Effector CD4-positive, alpha-beta T cell (primary cell): Measurements from ENCODE around the gene THSD7A.

ENCODE experiments used
- DNase-seq: peaks from one replicate; pipeline ENCODE4 v3.0.0-alpha.2; 2020

THSD7A gene

DNA sequence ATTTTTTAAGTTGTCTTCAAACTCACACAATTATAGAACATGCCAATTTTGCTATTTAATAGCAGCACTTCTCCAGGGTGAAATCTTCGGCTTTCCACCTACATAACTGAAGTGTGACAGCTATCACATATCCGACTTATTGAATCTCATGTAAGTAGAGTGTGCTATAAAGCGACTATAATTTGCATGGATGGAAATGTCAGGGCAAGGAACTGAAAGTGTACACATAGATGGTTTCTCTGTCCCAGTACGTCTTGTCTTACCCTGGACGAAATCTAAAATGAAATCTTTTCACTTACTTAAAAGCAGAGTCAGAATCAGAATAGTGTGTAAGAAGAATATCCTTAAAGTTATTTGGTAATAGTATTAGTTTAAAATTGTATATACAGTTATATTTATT is 132.3 kb downstream of the THSD7A start:
- no peak for DNase-seq

DNA sequence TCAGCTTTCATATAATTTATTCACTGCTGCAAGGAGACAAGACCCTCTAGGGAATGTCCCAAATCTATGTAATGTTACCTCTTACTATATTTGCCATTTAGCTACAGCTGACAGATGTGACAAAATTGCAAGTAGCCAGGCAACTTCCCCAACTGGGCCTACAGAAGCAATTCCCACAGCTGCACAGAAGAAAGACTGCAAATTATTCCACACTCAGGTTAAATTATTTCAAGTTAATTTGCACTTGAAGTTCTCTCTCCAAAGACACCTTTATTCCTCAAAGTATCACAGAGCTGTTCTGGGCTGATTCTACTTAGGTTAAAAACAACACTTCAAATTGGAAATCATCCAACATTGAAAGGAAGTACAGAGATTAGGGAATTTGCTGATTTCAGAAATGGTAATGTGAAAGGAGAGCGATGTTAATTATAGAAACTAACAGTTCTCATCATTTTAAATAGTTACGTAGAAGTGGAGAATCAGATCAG is 133.6 kb downstream of the THSD7A start:
- no peak for DNase-seq

DNA sequence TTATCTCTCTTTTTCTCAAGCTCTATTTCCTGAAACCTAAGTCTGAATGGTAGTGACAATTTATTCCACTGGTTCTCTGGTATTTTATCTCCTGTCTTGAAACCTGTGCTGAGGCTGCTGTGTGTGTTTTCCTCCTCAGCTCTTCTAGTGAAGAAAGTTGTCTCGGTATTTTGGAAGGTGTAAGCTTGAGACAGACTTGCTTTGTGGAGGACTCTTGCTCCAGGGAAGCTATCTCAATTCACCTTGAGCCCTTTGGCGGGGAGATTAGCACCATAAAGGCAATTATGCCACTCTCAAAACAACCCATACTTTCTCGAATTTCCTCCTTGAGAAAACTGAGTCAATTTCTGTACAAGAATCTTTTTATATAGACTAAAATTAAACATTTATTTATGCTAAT is 141.6 kb downstream of the THSD7A start:
- no peak for DNase-seq

DNA sequence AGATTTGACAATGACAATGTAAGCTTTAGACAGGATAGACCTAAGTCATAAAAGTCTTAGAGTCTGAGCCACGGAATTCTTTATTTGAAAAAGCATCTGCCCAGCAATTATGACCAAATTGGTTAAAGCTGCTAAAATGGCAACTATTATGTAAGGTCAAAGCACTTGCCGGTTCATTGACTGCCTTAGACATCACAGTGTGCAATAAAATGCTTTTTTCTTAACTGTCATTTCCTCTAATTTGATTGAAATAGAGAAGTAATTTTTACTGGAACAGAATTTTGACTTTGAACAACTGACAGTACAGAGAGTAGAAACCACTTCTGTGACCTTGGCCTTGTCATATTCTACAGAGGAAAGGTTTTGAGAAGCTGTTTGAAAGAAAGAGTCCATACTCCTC is 142.9 kb downstream of the THSD7A start:
- DNase-seq: no peak

DNA sequence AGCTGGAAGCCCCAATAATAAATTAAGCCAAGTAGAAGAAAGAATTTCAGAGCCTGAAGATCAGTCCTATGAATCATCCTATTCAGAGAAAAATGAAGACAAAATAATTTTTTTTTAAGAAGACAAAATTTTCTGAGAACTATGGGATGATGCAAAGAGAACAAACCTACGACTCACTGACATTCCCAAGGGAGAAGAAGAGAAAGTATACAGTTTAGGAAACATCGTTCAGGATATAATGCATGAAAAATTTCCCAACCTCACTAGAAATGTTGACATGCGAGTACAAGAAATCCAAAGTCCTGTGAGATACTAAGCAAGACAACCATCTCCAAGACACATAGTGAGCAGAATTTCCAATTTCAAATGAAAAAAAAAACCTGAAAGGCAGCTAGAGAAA is 150.5 kb downstream of the THSD7A start:
- no peak for DNase-seq

DNA sequence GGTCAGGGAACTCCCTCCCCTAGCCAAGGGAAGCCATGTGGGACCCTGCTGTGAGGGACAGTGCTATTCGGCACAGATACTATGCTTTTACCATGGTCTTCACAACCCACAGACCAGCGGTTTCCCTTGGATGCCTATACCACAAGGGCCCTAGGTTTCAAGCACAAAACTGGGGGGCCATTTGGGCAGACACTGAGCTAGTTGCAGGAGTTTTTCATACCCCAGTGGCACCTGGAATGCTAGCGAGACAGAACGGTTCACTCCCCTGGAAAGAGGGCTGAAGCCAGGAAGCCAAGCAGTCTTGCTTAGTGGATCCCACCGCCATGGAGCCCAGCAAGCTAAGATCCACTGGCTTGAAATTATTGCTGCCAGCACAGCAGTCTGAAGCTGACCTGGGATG is 156.8 kb downstream of the THSD7A start:
- no peak for DNase-seq

DNA sequence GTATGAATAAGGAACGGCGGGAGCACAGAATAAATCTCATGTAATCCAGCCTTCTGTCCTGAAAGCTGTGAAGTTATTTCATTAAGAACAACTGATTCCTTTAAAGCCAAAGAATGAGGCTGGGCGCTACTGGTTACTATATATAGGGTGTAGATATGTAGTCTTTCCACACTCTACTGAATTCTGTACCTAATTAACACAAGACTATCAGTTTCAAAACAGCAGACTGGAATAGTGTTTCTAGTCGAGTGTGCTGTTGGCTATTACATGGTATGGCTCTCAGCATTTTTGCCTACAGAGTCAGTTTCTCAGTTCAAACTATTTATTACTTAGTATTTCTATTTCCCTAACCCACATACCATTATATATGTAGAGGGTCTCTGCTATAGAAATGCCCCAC is 163.3 kb downstream of the THSD7A start:
- no peak for DNase-seq

DNA sequence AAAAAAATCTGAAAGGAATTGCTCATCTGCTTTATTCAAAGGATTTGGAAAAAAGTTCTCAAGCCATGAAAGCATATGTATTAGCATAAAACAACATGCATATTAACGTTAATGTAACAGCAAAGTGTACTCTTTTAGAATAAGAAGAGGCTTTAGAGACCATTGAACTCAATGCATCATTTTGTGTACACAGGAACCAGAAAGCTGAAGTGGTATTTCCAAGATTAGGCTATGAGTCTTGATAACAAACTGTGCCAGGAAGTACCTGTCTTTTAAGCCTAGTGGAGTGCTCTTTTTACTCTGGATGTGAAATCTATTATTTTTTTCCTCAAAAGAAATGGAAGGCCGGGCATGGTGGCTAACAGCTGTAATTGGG is 164.2 kb downstream of the THSD7A start:
- DNase-seq: no peak

DNA sequence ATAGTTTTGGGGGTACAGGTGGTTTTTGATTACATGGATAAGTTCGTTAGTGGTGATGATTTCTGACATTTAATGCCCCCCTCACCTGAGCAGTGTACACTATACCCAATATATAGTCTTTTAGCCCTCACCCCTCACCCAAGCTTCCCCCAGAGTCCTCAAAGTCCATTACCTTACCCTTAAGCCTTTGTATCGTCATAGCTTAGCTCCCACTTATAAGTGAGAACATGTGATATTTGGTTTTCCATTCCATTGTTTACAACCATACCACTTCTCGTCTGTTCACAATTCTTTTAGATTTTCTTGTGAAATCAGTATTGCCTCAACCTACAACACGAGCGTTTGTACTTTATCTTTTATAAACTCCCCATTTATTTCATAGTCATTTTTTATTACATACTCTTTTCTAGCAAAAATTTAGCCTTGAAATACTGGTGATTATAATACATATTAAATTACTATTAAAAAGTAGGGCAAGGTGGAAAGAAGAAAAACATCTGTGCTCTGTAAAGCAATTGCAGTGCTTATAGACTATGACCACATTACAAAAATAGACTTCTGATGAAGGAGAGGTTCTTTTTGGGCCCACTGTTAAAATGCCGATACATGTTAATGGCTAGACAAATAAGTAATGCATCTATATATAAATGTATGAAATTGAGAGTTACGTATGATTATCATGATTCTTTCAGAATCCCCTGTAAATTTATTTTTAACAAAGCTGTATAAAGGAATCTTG is 164.8 kb downstream of the THSD7A start:
- DNase-seq: no peak

DNA sequence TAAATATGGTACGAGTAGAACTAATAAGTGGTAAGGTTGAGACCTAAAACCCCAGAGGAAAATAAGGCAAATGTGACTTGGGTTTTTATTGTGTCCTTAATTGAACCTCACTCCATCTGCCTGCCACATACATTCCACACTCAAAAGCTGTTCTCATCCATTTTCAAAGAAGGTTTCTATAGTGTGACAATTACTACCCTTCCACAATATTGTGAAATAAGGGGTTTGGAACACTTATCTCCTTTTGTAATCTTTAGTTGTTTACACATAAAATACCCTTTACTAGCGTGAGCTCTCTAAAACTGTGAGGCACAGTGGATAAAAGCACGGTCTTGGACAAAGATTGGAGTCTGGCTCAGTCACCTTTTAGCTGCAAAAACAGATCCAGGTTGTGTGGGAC is 166.6 kb downstream of the THSD7A start:
- no peak for DNase-seq

DNA sequence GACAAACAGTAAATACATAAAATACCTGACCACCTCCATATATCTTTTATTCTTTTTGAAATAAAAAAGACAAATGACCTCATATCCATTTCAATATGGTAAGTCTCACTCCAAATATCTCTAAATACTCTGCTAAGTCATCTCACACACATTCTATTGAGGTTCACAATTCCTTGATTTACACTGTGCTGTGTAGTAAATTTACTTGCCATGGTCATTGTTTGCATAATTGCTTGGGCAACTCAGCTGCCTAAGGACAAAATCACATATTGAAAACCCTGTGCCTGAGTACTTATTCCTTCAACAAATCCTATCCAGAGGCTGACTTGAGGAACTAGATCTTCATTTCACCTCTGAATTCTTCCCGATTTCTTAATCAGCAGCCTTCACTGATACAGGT is 176.4 kb downstream of the THSD7A start:
- DNase-seq: no peak

DNA sequence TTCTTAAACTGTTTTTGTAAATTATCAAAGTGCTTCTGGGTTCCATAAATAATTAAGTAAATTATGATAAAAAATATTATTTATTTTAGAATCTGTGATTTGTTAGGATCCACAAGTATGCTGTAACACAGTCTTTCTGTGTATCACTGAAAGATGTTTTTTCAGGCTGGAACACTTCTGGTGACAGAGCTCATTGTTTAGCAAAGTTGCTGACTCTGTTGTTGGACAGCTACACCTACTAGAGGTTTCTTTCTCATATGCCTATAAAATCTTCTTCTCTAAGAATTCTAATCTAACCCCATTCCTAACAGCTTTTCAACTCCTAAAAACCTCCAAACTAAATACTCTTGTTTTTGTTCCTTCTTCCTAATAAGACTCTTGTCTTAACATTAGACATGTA is 176.8 kb downstream of the THSD7A start:
- no peak for DNase-seq

DNA sequence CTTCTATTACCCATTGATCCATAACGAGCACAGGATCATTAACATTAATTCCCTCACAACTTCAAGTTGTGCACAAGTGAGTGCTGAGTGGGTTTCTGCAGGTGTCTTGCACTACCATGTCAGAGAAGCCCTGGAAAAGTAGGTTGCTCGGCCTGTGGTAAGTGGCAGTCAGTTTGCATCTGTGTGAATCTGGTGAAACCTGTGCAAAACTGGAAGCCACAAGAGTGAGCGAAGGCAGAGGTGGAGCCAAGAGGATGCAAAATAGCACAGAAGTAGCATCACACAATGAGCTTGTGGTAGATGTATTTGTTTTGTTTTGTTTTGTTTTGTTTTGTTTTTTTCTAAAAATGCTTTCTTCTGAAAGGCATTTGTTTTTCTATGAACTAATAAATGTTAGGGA is 181.5 kb downstream of the THSD7A start:
- no peak for DNase-seq

DNA sequence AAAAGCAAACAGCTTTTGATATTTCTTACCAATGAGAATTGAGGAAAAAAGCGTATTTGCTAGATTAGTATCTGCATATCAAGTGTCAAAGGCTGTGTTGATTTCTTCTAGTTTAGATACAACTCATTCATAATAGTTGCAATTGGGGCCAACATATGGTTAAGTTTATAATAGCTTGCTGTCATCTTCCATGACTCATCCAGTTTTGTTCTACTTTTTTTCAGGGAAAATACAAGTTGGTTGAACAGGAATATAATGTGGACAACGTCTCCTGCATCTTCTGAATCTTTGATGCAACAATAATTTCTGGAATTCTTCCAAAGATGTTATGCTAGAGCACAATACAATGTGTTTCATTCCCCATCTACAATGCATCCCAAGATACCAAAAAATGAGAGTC is 182.0 kb downstream of the THSD7A start:
- no peak for DNase-seq

DNA sequence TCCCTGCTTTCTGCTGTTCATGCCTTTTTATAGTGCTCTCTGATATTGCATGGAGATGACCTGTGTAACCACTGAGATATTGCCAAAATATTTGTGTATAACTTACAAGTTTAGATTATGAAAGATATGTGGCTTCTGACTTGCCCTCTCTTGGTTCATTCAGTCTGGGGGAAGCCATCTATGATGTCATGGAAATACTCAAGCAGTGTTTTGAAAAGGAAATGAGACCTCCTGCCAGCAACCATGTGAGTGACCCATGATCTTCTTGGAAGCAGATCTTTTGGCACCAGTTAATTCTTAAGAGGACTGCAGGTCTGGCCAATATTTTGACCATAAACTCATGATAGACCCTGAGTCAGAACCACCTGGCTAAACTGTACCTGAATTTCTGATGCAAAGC is 183.0 kb downstream of the THSD7A start:
- DNase-seq: no peak

DNA sequence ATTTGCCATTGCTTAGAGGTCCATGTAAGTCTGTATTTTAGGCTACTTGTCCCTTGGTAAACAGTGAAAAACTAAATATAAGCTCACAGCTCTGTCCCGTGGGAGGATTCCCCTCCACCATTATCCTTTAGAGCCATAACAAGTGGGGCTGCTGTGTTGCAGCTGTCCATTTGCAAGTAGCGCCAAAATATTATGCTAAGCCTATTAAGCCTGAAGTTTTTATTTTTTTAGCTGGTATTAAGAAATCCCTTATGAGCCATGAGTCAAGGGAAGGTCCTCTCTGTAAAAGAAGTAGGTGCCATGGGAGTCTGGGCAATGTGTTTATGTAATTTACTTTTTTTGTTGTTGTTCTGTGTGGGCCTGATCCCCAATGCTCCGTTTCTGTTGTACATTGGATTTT is 183.9 kb downstream of the THSD7A start:
- no peak for DNase-seq

DNA sequence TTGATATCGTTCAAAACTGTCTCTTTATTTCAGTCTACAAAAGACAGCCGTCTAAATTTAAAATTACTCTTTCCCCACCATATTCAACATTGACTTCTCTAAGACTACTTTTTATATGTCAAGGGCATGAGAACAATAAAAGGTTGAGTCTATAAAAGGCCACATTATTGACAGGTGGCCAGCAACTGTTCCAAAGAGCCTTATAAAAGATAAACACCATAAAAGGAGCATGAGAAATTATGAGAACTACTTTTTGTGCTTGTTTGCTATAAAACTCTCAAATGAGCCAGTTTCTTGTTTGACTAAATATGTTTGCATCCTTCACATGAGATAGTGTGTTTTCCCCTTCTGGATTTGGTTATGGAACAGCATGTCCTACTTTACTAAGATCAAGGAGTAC is 189.2 kb downstream of the THSD7A start:
- no peak for DNase-seq

DNA sequence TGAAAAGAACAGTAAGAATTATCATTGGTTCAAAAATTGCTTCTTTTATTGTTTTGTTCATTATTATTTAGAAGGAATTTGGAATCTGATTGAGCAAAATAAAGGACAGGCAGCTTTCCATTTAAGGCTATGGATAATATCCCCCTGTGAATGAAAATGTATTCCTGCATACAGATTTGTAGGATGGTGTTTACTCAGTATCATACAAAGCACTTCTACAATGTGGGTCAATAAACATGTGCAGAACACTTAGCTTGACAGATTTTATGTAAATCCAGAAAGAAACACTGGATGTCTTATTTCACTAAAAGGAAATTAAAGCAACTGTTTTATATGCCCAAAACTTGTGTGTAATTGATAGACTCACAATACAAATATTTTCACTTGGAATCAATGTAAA is 189.7 kb downstream of the THSD7A start:
- no peak for DNase-seq

DNA sequence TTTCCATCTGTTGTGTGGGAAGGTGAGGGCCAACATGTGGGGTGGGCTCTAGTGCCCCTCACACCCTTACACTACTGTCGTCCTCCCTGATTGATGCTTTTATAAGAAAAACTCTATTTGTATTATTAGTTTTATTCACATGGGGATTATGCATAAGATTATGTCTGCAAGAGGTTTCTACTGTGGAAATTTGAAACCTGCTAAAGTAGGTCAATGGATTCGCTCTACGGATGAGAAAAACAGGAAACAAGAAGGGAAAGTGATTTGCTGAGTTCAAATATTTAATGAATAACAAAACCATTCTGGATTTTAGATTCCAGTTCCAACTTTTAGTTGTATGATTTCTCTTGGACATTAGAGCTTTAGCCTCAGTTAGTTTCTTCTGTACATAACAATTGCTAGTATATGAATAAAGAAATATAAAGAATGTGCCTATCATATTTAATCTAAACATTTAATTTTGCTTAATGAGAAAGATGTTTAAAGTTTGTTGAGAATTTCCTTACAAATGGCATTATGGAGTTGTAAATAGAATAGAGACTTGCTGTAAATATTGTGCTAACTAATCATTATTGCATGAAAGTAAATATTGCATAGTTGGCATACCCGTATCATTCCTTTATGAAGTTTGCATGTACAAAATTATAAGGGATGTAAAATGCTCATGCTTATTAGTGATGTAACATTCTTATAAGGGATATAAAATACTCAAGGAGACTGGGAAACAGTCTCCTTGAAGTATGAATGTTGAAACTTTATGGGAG is 193.8 kb downstream of the THSD7A start:
- no peak for DNase-seq

DNA sequence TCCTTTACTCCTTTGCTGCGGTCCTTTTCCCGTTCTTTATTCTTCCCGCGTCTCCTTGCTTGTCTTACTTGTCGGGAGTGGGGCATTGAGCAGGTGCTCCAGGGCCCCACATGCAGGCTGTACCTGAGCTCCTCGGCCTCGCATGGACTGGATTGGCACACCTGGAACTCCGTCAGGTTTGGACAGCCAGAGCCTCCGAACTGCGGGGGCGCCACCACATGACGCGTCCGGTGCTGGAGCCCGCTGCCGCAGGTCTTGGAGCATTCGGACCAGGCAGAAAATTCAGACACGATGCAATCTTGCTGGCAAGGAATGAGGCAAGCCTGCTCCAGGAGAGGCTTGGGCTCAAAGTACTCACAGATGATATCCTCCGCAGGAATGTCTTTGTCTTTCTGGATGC is 195.7 kb downstream of the THSD7A start:
- no peak for DNase-seq

DNA sequence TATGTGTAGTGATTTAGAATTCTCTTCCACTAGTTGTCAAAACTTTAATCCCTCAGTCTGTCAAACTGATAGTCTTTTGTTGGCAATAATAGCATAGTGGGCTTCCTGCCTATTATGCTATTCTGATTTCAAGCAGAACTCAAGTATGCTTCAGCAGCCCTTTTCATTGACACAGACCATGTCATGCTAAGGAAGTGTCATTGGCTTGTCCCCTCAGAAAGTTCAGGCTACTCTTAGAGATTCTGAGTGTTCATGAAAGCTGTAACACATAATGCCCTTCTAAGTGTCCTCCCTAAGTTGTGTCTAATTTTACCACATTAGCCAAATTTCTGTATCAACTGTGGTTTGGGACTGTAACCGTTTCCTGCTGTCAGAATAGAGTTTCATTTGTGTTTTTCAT is 198.7 kb downstream of the THSD7A start:
- DNase-seq: no peak

DNA sequence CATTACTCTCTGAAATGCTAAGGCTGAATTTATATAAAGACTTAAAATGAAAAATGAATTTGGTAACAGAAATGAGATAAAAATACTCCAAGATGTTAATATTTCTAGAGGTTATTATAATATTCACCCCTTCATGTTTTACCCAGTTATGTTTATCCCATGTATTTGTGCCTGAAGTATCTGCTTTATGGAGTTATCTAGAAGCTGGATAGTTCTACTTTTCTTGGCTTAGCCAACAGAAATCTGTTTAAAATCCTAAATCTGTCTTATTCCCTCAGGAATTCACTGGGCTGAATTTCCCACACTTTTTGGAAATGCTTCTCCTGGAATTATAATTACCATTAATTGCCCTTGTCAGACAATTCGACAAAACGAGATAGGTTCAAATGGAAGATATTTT is 201.6 kb downstream of the THSD7A start:
- no peak for DNase-seq

DNA sequence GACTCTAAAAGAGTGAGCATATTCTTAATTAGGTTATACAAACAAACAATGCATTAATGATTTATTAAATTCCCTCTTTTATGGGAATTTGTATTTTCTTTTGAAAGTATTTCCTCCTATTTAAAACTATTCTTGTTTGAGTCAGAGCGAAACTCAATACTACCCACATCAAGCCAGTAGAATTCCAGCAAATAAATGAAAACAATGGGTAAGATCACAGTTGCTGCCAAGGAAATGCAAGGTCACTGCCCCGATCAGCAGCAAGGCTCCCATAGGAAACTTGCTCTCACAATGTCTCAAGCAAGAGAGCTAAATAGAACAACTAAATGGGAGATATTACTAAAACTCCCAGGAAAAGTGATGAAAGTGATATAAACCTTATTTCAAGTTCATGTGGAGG is 206.3 kb downstream of the THSD7A start:
- DNase-seq: no peak

DNA sequence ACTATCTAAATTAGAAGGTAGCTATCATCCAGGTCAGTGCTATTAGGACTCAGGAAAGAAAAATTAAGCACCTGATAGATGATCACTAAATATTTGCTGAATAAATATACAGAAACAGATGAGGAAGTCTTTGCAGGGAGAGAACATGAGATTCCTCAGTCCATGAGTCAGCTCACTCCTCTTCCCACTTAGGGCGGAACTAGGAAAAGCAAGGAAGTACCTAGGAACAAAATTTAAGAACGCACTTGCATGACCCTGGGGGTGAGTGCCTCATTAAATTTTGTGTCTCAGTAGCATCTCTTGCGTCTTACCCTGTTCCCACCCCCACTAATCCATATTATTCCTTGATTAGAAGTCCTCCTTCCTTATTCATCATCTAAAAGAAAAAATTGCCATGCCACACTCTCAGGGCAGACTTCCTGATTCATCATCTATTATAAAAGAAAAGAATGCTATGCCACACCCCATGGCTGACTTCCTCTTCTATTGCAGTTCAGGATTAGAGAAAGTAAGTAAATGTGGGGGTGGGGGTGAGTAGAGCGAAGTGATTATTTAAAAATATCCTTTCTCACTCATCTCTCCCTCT is 208.8 kb downstream of the THSD7A start:
- no peak for DNase-seq
